HG03066 (cell line): ENCODE results near the gene KRT72.

Source experiments
- ATAC-seq: cut with Tn5 transposase; IDR thresholded peaks from one replicate; pipeline ENCODE4 v1.9.1; 2021; ENCODE audit warnings: low read depth; ENCODE audit not compliant: unreplicated experiment

KRT72 gene

DNA sequence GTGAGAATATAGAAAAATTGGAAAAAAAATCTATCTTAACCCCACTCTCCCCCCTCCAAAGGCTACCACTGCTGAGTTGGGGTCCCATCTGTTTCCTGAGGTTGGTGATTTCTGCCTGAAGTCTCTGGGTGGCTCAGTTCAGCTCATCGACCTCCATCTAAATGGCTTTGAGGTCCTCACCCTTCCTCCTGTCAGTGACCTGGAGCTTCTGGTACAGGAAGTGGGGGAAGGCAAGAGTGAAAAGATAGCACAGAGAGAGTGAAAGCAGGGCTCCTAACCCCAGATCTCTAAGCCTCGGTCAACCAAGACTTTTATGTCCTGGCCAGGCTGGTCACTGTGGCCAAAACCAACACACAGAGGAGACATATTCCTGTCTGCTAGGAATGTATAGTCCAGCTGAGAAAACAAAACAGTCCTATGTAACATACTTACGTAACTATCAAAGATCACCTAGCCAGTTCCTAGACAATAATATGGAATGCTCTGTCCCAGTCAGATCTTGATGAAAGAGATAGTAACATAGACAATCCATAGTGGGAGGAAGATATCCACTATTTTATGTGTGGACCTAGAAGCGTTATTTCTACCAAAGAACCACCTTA, 29.4 kb upstream of the KRT72 start:
- no peak for ATAC-seq

DNA sequence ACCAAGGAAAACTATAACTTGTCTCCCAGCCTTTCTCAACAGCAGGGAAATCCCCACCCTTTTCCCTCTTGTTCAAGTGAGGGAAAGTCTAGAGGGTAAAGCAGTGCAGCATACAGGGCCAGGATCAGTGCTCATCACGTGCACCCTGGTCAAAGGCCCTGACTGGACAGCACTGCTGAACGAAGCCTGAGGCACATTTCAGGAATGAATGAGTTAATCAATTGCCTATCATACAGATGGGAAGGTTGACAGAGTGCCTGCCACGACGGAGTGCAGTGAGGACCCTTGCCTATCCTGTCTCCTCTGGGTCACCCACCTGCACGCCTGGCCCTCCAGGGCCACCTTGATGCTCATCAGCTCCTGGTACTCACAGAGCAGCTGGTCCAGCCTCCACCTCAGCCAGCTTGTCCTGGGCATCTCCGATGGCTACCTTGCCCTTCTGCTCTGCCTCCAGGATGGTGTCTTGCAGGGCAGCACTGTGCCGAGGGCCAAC, 28.8 kb upstream of the KRT72 start:
- no peak for ATAC-seq

DNA sequence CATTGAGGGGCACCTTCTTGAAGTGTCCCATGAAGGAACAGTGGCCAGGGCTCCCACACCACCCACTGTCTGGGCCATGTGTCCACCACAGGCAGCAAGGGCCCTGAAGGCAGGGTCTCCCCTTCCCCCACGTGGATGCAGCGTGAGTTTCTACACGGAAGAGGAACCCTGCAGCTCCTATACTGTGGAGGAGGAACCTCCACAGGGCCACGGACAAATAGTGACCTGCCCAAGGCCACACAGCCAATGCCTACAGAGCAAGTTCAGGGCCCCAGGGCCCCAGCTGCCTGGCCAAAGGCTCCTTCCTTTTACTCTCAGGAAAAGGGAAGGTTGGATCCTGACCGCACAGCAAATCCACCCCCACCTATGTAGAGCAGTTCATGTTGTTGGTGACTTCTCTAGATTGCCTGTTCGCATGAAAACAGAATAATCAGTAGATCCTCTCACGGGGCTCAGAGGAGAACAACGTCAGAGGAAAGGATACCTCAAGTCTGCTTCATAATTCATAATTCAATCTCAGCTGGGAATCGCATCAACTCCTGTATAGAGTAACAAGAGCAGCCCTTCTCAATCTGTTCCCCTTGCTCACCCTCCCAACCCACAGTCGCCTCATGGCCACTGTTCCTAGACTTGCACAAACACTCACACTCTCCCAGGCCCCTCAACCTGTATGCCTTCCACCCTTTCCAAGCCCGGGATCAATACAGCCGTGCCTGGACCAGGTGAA, 28.2 kb upstream of the KRT72 start:
- no peak for ATAC-seq

DNA sequence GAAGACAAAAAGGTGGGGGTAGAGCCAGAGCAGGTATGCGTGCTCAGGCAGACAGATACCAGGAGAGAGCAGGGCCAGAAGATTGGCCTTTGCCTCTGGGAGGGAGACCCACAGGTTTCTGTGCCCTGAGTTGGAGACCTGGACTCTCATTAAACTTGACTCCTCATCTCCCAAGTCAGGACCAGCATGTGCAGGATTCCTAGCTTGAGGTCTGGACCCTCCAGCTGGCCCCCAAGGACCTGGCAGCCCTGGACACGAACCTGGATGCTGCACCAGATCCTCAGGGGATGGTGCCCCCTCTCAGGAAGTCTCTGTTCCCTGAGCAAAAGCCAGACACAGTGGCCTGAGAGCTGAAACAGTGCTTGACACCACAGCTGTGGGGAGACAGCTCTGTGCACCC, 27.6 kb upstream of the KRT72 start:
- no peak for ATAC-seq

DNA sequence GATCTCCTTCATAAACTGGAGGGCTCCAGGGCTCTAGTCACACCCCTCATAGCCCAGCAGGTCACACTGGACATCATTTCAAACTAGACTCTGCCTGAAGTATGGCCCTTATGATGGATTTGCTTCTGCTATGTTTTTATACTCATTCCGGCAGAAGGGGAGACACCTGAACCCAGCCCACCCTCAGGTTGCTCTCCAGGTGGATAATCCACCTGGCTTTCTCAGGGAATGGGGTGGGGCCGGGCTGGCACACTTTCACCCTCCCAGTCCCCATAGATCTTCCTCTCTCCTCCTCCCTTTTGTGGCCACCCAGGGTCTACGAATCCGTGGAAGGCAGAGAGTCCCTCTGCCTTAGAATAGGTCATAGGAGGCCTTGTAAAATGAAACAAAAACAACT, 26.8 kb upstream of the KRT72 start:
- ATAC-seq, result no peak

DNA sequence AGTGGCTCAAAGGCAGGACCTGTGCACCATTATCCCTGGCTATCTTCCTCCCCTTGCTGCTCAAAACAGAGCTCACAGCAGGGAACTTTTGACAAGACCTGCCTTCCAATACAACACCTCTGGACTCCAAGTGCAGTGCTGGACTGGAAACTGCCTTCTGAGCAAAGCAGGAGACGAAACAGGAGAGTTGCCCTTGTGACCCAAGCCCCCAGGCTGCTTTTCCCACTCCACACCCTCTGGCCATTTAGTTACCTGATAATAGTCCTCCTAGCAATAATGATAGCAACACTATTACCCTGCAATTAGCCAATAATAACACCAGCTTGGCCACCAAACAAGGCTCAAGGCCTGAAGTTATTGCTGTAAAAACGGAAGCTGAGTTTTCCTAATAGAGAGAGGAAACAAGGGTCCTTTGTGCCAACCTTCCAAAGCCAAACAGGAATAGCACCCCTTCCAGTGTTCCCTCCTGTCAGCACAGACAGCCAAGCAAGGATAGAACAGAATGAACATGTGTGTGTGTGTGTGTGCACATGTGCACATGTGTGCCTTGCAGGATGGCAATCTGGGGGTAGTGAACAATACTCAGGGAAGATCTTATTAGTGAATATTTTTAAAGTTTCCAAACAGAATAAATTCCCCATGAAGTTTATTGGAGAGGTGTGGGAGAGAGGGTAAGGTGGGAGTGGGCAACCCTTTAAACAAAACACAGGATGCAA, 26.3 kb upstream of the KRT72 start:
- no peak for ATAC-seq

DNA sequence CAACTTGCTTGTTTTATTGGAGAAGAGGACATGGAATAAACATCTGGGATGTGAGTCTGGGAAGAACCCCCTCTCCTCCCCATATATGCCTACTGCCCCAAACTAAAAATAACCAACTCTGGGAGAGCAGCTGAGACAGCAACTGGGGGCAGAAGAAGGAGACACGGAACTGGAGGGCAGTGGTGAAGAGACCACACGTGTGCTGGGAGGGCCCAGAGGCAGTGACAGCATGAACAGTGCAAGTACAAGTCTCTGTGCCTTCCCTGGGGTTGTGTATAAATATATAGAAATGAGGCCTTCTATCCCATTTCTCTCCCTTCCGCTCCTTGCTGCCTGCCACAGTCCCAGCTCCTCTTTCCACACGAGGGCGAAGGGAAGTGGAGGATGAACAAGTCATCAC, 21.1 kb upstream of the KRT72 start:
- ATAC-seq, result no peak

DNA sequence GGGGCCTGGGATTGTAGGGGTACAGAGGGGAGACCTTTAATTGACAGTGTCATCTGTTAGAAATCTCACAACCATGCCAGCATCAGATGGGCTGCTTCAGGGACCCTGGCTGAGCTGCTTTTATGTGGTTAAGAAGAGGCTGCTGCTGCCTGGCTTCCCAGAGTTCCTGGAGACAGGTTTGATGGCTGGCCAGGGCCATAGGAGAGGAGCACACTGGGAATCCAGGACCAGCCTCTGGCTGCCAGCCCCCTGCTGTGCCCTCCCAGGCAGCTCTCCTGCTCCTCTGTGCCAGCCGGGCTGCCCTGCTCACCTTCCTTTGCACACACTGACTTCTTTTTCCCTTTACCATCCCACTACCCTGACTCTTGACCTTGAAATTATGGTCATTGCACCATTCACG, 17.6 kb upstream of the KRT72 start:
- ATAC-seq, result no peak

DNA sequence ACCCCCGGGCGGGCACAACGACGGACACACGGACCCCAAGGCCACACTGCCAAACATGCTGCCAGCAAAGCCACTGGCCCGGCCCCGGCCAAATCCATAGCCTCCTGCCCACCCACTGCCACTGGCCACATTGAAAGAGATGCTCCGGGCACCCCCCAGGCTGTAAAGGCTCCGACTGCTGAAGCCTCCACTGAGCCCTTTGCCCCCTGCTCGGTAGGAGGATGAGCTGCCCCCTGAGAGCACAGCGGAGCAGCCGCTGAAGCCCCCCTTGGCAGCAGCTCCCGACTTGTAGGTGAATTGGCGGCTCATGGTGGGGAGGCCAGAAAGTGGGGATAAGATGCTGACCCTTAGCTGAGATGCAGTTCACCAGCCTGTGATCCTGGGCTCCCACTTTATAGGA, 17.0 kb upstream of the KRT72 start, which contains the start of gene KRT73:
Gene KRT73, minus strand, starts transcription at position 344 of the 400 bp plus-strand sequence. Its CDS starts 35 bp downstream, at position 309.
- ATAC-seq, result no peak

DNA sequence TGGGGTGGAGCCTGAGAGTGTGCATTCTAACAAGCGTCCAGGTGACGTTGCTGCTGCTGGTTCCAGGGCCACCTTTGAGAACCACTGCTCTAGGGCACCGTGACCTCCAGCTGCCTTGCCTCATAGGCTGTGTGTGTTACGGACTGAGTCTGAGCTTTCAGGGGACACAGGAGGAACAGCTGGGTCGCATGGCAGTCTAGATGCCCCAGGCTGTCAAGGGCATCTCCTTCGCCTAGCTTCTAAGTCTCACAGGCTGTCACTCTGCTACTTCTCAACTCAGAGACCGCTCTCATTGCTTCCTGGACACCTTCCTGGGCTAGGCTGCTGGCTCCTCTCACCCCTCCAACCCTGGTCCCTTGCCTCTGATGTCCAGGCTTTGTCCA, 16.1 kb upstream of the KRT72 start:
- no peak for ATAC-seq

DNA sequence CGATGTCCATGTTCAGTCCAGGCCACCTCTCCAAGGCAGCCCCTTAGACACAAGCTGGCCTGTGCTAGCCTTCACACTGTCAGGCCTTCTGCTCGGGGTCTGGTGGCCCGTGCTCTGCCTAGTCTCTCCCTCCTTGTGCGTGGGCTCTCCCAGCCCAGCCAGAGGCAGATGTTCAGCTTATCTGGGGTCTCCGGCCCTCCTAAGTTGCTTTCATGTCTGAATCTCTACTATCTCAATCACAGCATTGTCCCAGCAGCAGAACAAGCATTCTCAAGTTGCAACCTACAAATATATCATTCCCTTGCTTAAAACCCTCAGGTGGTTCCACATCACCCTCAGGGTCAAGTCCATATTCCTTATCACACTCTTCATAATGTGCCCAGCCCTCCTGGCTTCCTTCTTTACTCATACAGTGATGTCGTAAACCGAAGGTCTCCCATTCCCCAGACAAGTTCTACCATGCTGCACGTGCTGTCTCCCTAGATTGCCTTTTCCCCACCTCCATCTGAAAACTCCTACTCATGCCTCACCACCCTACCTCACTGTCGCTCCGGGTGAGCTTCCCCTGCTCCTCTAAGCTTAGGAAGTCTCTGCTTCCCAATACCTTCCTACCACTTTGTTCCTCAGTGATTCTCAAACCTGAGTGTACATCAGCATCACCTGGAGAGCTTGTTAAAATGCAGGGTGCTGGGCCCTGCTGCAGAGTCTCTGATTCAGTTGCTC, 15.6 kb upstream of the KRT72 start:
- ATAC-seq, result no peak

DNA sequence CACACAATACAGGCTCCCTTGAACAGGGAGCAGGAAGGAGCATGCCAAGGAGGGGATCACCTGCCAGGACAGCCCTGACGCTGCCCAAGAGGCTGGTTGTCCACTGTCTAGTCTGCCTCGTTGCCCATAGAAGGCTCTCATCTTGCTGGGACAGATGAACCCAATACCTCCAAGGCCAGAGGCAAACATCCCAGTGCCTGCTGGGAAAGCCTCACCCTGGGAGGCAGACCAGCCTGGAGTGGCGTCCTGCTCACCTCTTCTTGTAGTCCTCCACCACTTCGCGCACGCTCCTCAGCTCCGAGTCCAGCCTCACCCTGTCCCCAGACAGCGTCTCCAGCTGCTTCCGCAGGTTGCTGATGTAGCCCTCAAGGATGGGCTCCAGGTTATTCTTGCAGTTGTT, 14.6 kb upstream of the KRT72 start:
- no peak for ATAC-seq

DNA sequence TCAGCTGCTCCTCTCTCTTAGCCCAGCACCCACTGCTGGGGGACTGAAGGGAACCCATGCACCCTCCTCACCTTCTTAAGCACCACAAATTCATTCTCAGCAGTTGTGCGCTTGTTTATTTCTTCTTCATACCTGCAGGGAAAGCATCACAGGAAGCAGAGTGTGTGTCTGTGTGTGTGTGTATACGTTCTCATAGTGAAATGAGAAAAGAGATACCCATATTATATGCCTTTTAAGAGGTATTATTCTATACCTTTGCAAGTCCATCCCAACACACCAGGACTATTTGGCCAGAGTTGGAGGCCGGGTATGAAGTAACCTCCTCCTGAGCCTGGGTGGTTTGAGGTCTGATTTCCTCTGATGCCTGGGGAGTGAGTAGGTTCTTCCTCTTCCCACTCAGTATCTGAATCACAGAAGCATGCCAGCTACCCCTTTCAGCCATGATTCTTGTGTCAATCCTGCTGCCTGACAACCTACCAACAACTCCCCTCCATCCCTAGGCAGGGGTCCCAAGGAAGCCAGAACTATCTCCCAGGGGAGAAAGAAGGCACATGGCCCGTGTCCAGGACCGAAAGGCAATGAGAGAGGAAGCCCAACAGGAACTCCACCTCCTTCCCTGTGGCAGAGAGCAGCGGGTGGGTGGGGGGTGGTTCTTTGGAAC, 14.1 kb upstream of the KRT72 start:
- no peak for ATAC-seq

DNA sequence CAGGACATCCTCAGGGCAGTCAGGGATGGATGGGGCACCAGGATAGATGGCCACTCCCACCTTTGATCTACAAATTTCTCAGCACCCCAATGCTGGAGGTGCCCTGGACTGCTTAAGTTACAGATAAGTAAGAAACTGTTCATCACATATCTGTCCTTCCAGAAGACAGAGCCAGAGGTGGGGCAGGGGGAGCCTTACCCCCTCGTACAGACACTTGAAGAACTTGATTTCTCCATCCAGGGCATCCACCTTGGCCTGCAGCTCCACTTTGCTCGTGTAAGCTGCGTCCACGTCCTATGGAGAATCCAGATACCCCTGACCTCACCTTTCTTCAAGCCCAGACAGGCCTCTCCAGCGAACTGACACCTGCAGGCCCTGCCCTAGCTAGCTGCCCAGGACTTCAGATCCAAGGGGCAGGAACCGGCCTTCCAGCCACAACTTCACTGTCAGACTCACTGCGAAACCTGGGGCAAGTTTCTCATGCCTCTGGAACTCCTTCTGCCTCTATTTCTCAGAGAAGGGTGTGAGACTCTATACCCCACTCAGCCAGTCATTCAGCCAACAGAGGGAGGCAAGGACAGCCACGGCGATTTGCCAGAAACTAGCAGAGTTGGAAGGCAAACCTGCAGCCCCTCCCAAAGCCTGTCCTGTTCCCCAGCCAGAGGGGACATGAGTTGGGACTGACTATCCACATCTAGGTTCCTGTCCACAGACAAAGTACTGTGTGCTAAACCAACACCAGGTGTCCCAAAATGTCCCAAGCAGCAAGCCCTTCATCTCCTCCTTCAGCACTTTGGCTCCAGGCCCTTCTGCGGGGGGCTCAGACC, 13.3 kb upstream of the KRT72 start:
- ATAC-seq, result no peak

DNA sequence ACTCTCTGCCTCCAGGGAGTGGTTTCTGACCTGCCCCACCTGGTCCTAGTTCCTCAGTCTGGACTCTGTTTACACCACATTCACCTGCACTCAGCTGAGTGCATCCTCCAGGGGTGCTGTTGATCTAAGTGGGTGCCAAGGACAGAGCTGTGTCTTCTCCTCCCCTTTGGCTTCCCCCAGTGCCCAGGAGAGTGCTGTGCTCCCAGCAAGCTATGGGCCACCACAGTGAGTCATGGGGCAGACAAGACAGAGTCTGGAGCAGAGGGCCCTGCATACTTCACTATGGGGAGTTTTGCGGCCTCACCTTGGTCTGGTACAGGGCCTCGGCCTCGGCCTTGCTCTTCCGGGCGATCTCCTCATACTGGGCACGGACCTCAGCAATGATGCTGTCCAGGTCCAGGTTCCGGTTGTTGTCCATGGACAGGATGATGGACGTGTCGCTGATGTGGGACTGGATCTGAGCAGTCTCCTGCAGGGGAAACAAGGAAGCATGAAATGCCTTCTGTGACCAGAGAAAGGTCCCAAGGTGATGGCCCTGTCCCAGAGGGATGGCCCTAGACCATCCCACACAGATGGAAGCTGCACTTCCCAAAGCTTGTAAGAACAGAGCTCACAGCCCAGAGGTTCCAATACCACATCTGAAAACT, 12.2 kb upstream of the KRT72 start:
- no peak for ATAC-seq

DNA sequence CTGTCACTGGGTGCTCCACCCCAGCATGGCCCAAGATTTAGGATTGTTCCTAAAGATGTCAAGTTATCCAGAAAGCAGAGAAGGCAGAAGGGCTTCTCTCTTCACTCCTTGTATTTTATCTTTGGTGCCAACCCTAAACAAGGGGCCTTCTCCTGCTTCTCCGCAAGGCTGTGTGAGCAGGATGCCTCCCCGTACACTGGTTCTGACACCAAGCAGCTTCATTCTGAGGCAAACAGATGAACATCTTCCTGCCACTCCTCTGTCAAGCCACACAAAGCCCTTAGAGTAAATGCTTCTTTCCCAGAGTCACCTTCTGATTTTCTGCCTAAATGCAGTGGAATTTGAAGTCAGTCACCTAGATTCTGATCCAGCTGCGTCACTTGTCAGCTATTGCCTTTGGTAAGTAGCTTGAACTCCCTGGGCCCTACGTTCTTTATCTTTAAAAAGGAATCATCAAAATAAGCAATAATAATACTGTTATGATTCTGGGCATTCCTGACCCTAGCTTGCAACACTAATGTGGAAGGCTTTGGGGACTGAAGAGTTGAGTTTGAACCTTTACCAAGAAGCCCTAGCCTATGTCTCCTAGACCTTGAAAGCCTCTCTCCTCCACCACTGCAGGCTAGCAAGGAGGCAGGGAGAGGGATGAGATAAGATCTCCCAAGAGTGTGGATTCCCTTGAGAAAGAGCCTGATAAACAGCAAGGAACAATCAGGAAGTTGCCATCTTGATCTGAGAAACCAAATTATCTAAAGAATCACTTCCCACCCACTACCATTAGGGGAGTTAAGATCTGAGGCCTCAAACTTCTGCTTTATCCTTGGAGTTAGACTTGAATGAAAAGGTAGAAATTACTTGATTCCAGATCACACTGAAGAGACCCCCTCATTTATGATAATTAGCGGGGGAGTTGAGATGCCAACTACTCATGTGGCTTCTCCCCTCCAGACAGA, 11.4 kb upstream of the KRT72 start:
- ATAC-seq, result no peak

DNA sequence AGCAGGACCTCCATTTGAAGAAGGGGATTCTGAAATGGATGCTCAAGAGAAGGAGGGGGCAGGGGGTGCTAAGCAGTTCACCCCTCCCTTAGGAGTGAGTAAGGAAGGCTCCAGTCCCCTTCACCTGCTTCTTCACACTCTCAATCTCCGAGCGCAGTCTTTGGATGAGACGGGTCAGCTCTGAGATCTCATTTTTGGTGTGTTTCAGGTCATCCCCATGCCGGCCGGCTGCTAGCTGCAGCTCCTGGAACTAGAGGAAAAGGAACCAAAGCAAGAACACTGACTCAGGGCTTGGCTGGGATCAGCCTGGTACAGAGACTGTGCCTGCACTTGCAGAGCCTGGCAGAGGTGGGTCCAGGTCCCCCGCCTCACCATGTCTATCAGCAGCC, 9.8 kb upstream of the KRT72 start:
- no peak for ATAC-seq
